ENCODE results near the gene CDC27. TPM values are rescaled to one million over a fixed set of nuclear protein-coding genes. Genes with fewer than 3 reads are reported as not detected.

The CDC27 gene, protein sequence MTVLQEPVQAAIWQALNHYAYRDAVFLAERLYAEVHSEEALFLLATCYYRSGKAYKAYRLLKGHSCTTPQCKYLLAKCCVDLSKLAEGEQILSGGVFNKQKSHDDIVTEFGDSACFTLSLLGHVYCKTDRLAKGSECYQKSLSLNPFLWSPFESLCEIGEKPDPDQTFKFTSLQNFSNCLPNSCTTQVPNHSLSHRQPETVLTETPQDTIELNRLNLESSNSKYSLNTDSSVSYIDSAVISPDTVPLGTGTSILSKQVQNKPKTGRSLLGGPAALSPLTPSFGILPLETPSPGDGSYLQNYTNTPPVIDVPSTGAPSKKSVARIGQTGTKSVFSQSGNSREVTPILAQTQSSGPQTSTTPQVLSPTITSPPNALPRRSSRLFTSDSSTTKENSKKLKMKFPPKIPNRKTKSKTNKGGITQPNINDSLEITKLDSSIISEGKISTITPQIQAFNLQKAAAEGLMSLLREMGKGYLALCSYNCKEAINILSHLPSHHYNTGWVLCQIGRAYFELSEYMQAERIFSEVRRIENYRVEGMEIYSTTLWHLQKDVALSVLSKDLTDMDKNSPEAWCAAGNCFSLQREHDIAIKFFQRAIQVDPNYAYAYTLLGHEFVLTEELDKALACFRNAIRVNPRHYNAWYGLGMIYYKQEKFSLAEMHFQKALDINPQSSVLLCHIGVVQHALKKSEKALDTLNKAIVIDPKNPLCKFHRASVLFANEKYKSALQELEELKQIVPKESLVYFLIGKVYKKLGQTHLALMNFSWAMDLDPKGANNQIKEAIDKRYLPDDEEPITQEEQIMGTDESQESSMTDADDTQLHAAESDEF
- total RNA-seq (2014; rRNA removed; shearing (Covaris generic)), result 74.3 and 83.4 TPM in 2 replicates
- 164 TPM in 2 replicates for total RNA-seq (2022)
- Bru-seq, nascent RNA, result percentile 95 among the genes with signal in this experiment
- BruChase-seq, experiment 1, labeled RNA remaining after a 6-hour chase, result percentile 95 among the genes with signal in this experiment
- percentile 96 among the genes with signal in this experiment for BruChase-seq, experiment 2, labeled RNA remaining after a 2-hour chase
- long read RNA-seq, full-length matches to known transcripts, result 39 of 76 reads
- long read RNA-seq, partial matches to known transcripts, result 10 of 76 reads
- long read RNA-seq, other reads (novel, unspliced or antisense), result 27 of 76 reads

DNA sequence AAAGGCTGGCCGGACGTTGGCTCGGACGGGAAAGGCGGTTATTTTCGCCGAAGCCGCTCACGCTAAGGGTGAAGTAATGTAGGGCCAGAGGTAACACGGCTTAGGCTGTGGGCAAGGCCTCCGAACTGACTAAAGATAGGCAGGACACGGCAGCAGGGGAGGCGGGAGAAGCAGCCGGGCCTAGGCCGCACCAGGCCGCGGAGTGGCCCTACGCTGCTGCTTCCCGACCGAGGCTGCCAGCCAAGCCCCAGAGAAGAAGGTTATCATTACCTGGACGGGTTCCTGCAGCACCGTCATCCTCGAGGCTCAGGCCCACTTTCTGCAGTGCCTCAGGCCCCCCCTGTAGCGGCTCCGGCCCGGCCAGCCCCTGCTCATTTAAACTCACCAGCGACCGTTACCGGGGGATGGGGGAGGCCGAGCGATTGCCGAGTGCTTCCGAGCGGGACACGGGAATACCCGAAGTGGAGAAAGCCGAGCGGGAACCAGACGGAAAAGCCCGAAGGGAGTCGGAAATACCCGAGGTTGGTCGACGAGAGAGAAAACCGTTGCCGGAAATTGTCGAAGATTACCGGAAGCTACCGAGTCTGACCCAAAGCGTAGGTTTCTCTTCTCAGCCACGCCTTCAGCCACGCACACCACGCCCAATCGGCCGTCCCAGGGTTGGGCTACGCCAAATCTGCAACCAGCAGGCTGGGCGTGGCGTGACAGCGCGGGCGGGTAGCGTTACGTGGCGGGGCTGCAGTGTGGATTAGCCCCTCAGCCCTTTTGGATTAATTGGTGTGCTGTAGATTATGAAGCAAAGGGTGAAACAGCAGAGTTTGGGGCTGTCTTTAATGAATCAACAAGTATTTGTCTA lies at the start of gene CDC27:
Gene CDC27 (minus strand): TSS at position 420 of the 856 bp plus-strand sequence. CDS start 123 bp downstream, at position 297.
- intact Hi-C loops (cut with micrococcal nuclease; ENCODE audit: unreplicated experiment), result no loop called here
- BruUV-seq (replicated peaks), result no TSS peak
- peak; percentile 100 for DNase-seq (ENCODE audit: low spot score)
- peaks cover 62% of the 10 kb centered on the region for H3K4me1 ChIP-seq (ENCODE audit: insufficient read depth, low read length, poor library complexity, severe bottlenecking)
- H3K9me3 ChIP-seq (ENCODE audit: low read length), result peaks cover 15% of the 10 kb centered on the region; the same call in 1 of the 2 replicates
- no peaks in the 10 kb centered on the region for H3K9me2 ChIP-seq (ENCODE audit: insufficient read depth, low read length)
- peaks cover 50% of the 10 kb centered on the region for H3K79me2 ChIP-seq (ENCODE audit: insufficient read depth, low read depth, low read length)
- H4K20me1 ChIP-seq (ENCODE audit: insufficient read depth, low read length), result peaks cover 25% of the 10 kb centered on the region
- H3K4me3 ChIP-seq (ENCODE audit: low read depth, low read length, poor library complexity, severe bottlenecking), result peak within 1 kb of the TSS; percentile 82
- TF ChIP-seq, protein P1, sequence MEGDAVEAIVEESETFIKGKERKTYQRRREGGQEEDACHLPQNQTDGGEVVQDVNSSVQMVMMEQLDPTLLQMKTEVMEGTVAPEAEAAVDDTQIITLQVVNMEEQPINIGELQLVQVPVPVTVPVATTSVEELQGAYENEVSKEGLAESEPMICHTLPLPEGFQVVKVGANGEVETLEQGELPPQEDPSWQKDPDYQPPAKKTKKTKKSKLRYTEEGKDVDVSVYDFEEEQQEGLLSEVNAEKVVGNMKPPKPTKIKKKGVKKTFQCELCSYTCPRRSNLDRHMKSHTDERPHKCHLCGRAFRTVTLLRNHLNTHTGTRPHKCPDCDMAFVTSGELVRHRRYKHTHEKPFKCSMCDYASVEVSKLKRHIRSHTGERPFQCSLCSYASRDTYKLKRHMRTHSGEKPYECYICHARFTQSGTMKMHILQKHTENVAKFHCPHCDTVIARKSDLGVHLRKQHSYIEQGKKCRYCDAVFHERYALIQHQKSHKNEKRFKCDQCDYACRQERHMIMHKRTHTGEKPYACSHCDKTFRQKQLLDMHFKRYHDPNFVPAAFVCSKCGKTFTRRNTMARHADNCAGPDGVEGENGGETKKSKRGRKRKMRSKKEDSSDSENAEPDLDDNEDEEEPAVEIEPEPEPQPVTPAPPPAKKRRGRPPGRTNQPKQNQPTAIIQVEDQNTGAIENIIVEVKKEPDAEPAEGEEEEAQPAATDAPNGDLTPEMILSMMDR (conservative IDR thresholded peaks at IDR 0.05; ENCODE audit: low read length), result no peak
- no peak for TF ChIP-seq EZH2phosphoT487 (IDR thresholded peaks at IDR 0.05; ENCODE audit: borderline replicate concordance, low read depth, low read length)
- peak within 1 kb of the TSS; percentile 96 for H3K4me2 ChIP-seq (ENCODE audit: low read length)
- H3K27ac ChIP-seq (ENCODE audit: low read depth, low read length, poor library complexity, severe bottlenecking), result peak within 1 kb of the TSS; percentile 78
- CTCF ChIA-PET (ENCODE audit: unreplicated experiment), result no interaction called here
- H2AFZ ChIP-seq (ENCODE audit: low read length), result peak within 1 kb of the TSS; percentile 77; the same call in 1 of the 2 replicates
- POLR2A ChIA-PET, result interaction anchor here (1.2 to 13.5 kb wide), 4 partner anchors 8 to 25 kb away, joined by 5 to 114 read pairs (median 7); partner anchors contain the start of gene MYL4
- peaks cover 38% of the 10 kb centered on the region for H3K36me3 ChIP-seq (ENCODE audit: insufficient read depth, low read length)

DNA sequence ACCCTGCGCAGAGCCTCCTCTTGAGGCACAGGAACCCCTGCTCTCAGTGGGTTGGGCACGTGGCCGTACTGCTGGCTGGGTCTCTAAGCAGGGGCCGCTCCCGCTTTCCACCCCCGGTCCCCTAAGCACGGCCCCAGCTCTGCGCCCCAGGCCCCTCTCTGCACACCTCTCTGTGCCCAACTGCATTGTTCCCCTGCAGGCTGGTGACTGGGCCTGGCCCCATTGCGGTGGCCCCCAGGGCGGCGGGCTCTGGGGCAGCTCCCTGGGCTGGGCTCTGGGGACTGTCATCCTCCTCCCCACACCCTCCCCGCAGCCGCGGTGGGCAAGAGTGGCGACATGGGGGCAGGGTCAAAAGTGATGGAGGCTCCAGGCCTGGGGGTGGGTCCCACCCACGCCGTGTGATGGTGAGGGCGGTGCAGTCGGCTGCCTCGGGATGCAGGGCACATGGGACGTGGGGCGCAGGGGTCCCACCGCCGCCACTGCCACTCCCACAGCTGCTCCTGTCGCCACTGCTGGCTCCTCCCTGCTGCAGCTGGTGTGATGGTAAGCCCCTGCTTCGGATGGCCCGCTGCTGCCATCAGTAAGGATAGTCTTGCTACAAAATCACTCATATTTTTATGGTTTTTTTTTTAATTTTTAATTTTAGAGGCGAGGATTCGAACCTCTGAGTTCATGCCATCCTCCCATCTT lies 49.4 kb upstream of the CDC27 start:
- H3K9me2 ChIP-seq (ENCODE audit: insufficient read depth, low read length), result no peaks in the 10 kb centered on the region
- H3K36me3 ChIP-seq (ENCODE audit: insufficient read depth, low read length), result no peaks in the 10 kb centered on the region
- TF ChIP-seq EZH2phosphoT487 (IDR thresholded peaks at IDR 0.05; ENCODE audit: borderline replicate concordance, low read depth, low read length), result no peak
- TF ChIP-seq, protein P1 (conservative IDR thresholded peaks at IDR 0.05; ENCODE audit: low read length), result no peak
- no peak overlapping the region for H2AFZ ChIP-seq (ENCODE audit: low read length)
- H3K4me2 ChIP-seq (ENCODE audit: low read length), result no peak overlapping the region
- ChIA-PET CTCF (ENCODE audit: unreplicated experiment) (no interaction called here), POLR2A (no interaction called here)
- no TSS peak for BruUV-seq (replicated peaks)
- intact Hi-C loops (cut with micrococcal nuclease; ENCODE audit: unreplicated experiment), result no loop called here
- no peak overlapping the region for H3K27ac ChIP-seq (ENCODE audit: low read depth, low read length, poor library complexity, severe bottlenecking)
- 0 out of 2 replicates have a peak, but pooled peaks cover 10% of the 10 kb centered on the region for H3K9me3 ChIP-seq (ENCODE audit: low read length)
- no peak overlapping the region for H3K4me3 ChIP-seq (ENCODE audit: low read depth, low read length, poor library complexity, severe bottlenecking)
- DNase-seq (ENCODE audit: low spot score), result no peak
- H4K20me1 ChIP-seq (ENCODE audit: insufficient read depth, low read length), result no peaks in the 10 kb centered on the region
- peaks cover 15% of the 10 kb centered on the region for H3K4me1 ChIP-seq (ENCODE audit: insufficient read depth, low read length, poor library complexity, severe bottlenecking)
- no peaks in the 10 kb centered on the region for H3K79me2 ChIP-seq (ENCODE audit: insufficient read depth, low read depth, low read length)

Measured in OCI-LY7 (cell line).